Measurements from ENCODE around the gene TEKT3.

The TEKT3 gene

DNA sequence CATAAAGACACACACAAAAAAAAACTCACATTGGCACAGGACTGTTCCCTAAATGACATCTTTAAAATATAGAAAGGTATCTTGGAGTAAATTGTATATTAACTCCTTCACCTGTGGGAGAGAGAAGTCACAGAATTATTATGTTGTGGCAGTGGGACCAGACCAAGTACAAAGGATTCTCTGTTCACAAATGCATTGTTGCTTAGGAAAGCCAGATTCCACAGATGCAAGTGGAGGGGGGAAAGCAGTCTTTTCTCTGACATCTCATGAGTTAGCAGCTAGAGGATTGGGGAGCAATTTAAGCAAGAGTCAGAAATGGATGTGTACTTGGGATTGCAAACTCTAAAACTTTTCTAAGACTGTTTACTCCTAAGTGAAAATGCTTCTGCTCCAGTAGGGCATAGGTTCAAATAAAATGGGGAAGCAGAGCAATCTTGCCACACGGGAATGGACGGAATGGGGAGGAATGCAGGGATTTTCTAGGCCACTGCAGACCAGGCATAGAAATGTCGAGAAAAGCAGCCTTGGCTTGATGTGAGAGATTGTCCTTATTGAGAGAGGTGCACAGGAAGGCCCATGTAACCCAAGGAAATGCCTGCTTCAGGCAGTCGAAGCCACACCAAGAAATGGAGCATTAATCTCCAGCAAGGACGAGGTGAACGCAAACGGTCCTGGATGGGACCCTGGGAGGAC is 72.2 kb downstream of the TEKT3 start (continued):
- TF ChIP-seq, protein P1, sequence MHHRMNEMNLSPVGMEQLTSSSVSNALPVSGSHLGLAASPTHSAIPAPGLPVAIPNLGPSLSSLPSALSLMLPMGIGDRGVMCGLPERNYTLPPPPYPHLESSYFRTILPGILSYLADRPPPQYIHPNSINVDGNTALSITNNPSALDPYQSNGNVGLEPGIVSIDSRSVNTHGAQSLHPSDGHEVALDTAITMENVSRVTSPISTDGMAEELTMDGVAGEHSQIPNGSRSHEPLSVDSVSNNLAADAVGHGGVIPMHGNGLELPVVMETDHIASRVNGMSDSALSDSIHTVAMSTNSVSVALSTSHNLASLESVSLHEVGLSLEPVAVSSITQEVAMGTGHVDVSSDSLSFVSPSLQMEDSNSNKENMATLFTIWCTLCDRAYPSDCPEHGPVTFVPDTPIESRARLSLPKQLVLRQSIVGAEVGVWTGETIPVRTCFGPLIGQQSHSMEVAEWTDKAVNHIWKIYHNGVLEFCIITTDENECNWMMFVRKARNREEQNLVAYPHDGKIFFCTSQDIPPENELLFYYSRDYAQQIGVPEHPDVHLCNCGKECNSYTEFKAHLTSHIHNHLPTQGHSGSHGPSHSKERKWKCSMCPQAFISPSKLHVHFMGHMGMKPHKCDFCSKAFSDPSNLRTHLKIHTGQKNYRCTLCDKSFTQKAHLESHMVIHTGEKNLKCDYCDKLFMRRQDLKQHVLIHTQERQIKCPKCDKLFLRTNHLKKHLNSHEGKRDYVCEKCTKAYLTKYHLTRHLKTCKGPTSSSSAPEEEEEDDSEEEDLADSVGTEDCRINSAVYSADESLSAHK (tag by site-specific recombination; IDR thresholded peaks at IDR 0.05): no peak
- TF ChIP-seq PRDM1 (tag by site-specific recombination; IDR thresholded peaks at IDR 0.05): no peak
- TF ChIP-seq ZNF585B (tag by site-specific recombination; IDR thresholded peaks at IDR 0.05): no peak
- no peak for TF ChIP-seq ZNF366 (tag by site-specific recombination; conservative IDR thresholded peaks at IDR 0.05)

- CTCF ChIA-PET: interaction anchor here (0.9 kb wide), 1 partner anchor 10 kb away, joined by 3 read pairs; no protein-coding TSS in a partner anchor
- TF ChIP-seq ZNF366 (tag by site-specific recombination; conservative IDR thresholded peaks at IDR 0.05) (peak; percentile 80; the same call in 1 of the 2 replicates), ZNF670 (tag by site-specific recombination; IDR thresholded peaks at IDR 0.05; ENCODE audit: low read depth) (no peak)
- Histone ChIP-seq H3K4me3 (ENCODE audit: low read depth, low read length) (no peak overlapping the region), H3K4me1 (ENCODE audit: control insufficient read depth, insufficient read depth, low read length) (0 out of 2 replicates have a peak, but pooled peaks cover 3% of the 10 kb centered on the region), H3K9me3 (ENCODE audit: control insufficient read depth, insufficient read depth, low read depth, low read length) (no peaks in the 10 kb centered on the region), H3K36me3 (ENCODE audit: control insufficient read depth in 2 of 2, insufficient read depth in 1 of 2, low read length in 2 of 2) (no peaks in the 10 kb centered on the region), H3K27ac (ENCODE audit: extremely low read depth, low read depth, low read length) (no peak overlapping the region)
- POLR2A ChIA-PET: interaction anchor here (0.6 kb wide), 1 partner anchor 47 kb away, joined by 6 read pairs; no protein-coding TSS in a partner anchor
These were observed 72.9 kb downstream of the TEKT3 start for GRCh38 chr17:15268461-15268860.

DNA sequence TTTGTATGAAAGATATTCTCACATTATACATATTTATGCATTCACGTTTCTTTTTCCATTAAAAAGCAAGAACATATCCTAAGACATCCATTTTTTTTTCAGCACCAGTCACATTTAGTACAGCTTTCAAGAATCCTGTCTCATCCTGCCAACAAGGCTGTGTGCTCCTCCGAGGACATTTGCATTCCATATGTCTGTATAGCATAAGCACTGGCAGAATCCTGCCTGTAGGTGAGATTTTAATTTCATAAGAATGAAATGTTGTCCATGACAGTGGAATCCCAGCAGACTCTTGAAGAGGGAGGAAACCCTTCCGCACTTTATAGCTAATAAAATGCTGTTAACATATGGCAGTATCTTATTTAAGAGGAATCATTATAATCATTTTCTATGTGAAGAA is 73.4 kb downstream of the TEKT3 start:
- TF ChIP-seq ZNF423 (tag by site-specific recombination; IDR thresholded peaks at IDR 0.05): no peak
- no peak for TF ChIP-seq ZNF510 (tag by site-specific recombination; IDR thresholded peaks at IDR 0.05; ENCODE audit: insufficient replicate concordance)
- TF ChIP-seq, protein P2, sequence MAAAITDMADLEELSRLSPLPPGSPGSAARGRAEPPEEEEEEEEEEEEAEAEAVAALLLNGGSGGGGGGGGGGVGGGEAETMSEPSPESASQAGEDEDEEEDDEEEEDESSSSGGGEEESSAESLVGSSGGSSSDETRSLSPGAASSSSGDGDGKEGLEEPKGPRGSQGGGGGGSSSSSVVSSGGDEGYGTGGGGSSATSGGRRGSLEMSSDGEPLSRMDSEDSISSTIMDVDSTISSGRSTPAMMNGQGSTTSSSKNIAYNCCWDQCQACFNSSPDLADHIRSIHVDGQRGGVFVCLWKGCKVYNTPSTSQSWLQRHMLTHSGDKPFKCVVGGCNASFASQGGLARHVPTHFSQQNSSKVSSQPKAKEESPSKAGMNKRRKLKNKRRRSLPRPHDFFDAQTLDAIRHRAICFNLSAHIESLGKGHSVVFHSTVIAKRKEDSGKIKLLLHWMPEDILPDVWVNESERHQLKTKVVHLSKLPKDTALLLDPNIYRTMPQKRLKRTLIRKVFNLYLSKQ (tag by site-specific recombination; IDR thresholded peaks at IDR 0.05; ENCODE audit: borderline replicate concordance): no peak
- no peak for TF ChIP-seq ZNF132 (tag by site-specific recombination; IDR thresholded peaks at IDR 0.05; ENCODE audit: borderline replicate concordance)
- no peak for TF ChIP-seq REST (tag by site-specific recombination; IDR thresholded peaks at IDR 0.05)
- TF ChIP-seq ZNF24 (tag by site-specific recombination; IDR thresholded peaks at IDR 0.05): no peak
- TF ChIP-seq ZNF202 (tag by site-specific recombination; IDR thresholded peaks at IDR 0.05; ENCODE audit: borderline replicate concordance): no peak
- TF ChIP-seq ZNF16 (tag by site-specific recombination; IDR thresholded peaks at IDR 0.05; ENCODE audit: low read depth): no peak
- no peak for TF ChIP-seq ELK4 (IDR thresholded peaks at IDR 0.05; ENCODE audit: borderline replicate concordance, low read depth, low read length)
- no peak for TF ChIP-seq ZNF292 (tag by site-specific recombination; IDR thresholded peaks at IDR 0.05; ENCODE audit: borderline replicate concordance, low read depth)
- TF ChIP-seq REPIN1 (tag by site-specific recombination; IDR thresholded peaks at IDR 0.05; ENCODE audit: low read depth): no peak
- TF ChIP-seq ZNF157 (tag by site-specific recombination; IDR thresholded peaks at IDR 0.05): no peak
- no peak for TF ChIP-seq ZNF266 (tag by site-specific recombination; IDR thresholded peaks at IDR 0.05; ENCODE audit: low read depth)
- no peak for TF ChIP-seq BCL6B (tag by site-specific recombination; IDR thresholded peaks at IDR 0.05)
- no peak for TF ChIP-seq ZNF335 (tag by site-specific recombination; conservative IDR thresholded peaks at IDR 0.05)
- Histone ChIP-seq H3K9me3 (ENCODE audit: control insufficient read depth, insufficient read depth, low read depth, low read length) (no peaks in the 10 kb centered on the region), H3K4me1 (ENCODE audit: control insufficient read depth, insufficient read depth, low read length) (0 out of 2 replicates have a peak, but pooled peaks cover 3% of the 10 kb centered on the region), H3K4me3 (ENCODE audit: low read depth, low read length) (no peak overlapping the region), H3K36me3 (ENCODE audit: control insufficient read depth in 2 of 2, insufficient read depth in 1 of 2, low read length in 2 of 2) (no peaks in the 10 kb centered on the region), H3K27ac (ENCODE audit: extremely low read depth, low read depth, low read length) (no peak overlapping the region)
- CTCF ChIA-PET: interaction anchor here (0.9 kb wide), 1 partner anchor 10 kb away, joined by 3 read pairs; no protein-coding TSS in a partner anchor
- POLR2A ChIA-PET: interaction anchor here (0.6 kb wide), 1 partner anchor 48 kb away, joined by 6 read pairs; no protein-coding TSS in a partner anchor
